ENCODE measurements around the gene HADH.

HADH gene

GRCh38 chr4:108060164-108060563, 70.5 kb downstream of the HADH start:
- no peak for DNase-seq

- no peak for DNase-seq
Observed at GRCh38 chr4:108060686-108061321, 71.1 kb downstream of the HADH start.

GRCh38 chr4:108068442-108068841, 78.8 kb downstream of the HADH start:
- no peak for DNase-seq

GRCh38 chr4:108070775-108071174, 81.1 kb downstream of the HADH start:
- DNase-seq: no peak

GRCh38 chr4:108072300-108072699, 82.6 kb downstream of the HADH start:
- peak; percentile 36 for DNase-seq

- DNase-seq: no peak
Observed at GRCh38 chr4:108078024-108078733, 88.5 kb downstream of the HADH start.

GRCh38 chr4:108080747-108081146, 91.1 kb downstream of the HADH start:
- DNase-seq: peak; percentile 19

- DNase-seq: no peak
Observed at GRCh38 chr4:108081256-108081655, 91.6 kb downstream of the HADH start.

All from activated T-cell treated with anti-CD3 and anti-CD28 coated beads for 4 hours (primary cell).